ENCODE data around the gene SANBR.
"Not testable (repeated sequence)": the region's sequence is repeated elsewhere in the genome, so short reads cannot be mapped to it uniquely, and the experiment has no call there.

Gene SANBR

DNA sequence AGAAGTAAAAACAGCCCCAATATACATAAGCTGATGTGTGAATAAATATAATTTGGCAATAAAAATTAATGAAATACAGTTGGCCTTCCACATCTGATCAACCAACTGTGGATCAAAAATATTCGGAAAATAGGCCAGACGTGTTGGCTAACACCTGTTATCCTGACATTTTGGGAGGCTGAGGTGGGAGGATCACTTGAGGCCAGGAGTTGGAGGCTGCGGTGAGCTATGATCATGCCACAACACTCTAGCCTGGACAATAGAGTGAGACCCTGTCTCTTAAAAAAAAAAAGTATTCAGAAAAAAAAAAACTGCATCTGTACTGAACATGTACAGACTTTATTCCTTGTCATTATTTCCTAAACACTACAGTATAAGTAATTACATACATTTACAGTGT, 36.1 kb upstream of the SANBR start:
- H3K4me2 ChIP-seq (ENCODE audit: low read length) = no peak overlapping the region
- no peak overlapping the region for H3K27ac ChIP-seq (ENCODE audit: low read depth, low read length)
- H3K9me3 ChIP-seq (ENCODE audit: control insufficient read depth, insufficient read depth, low read length) = no peaks in the 10 kb centered on the region
- no peaks in the 10 kb centered on the region for H3K9me2 ChIP-seq (replicated peaks; ENCODE audit: control insufficient read depth, low read length)
- peaks cover 30% of the 10 kb centered on the region for H3K36me3 ChIP-seq (ENCODE audit: control insufficient read depth, low read length)
- H3K79me2 ChIP-seq (ENCODE audit: control insufficient read depth, low read length) = peaks cover 7% of the 10 kb centered on the region; the same call in 1 of the 2 replicates
- H4K20me1 ChIP-seq (ENCODE audit: control insufficient read depth, insufficient read depth, low read depth, low read length) = no peaks in the 10 kb centered on the region
- H3F3A ChIP-seq (ENCODE audit: control insufficient read depth, insufficient read depth) = no peaks in the 10 kb centered on the region
- no peak overlapping the region for H3K4me3 ChIP-seq (ENCODE audit: low read length)
- TF ChIP-seq EZH2phosphoT487 (IDR thresholded peaks at IDR 0.05; ENCODE audit: borderline replicate concordance, low read length) = no peak
- TF ChIP-seq, protein P1, sequence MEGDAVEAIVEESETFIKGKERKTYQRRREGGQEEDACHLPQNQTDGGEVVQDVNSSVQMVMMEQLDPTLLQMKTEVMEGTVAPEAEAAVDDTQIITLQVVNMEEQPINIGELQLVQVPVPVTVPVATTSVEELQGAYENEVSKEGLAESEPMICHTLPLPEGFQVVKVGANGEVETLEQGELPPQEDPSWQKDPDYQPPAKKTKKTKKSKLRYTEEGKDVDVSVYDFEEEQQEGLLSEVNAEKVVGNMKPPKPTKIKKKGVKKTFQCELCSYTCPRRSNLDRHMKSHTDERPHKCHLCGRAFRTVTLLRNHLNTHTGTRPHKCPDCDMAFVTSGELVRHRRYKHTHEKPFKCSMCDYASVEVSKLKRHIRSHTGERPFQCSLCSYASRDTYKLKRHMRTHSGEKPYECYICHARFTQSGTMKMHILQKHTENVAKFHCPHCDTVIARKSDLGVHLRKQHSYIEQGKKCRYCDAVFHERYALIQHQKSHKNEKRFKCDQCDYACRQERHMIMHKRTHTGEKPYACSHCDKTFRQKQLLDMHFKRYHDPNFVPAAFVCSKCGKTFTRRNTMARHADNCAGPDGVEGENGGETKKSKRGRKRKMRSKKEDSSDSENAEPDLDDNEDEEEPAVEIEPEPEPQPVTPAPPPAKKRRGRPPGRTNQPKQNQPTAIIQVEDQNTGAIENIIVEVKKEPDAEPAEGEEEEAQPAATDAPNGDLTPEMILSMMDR (IDR thresholded peaks at IDR 0.05; ENCODE audit: low read depth, low read length, poor library complexity, severe bottlenecking) = no peak
- no peaks in the 10 kb centered on the region for H3K27me3 ChIP-seq (ENCODE audit: control insufficient read depth, low read length)
- no peaks in the 10 kb centered on the region for H3K4me1 ChIP-seq (ENCODE audit: control insufficient read depth, low read length)

DNA sequence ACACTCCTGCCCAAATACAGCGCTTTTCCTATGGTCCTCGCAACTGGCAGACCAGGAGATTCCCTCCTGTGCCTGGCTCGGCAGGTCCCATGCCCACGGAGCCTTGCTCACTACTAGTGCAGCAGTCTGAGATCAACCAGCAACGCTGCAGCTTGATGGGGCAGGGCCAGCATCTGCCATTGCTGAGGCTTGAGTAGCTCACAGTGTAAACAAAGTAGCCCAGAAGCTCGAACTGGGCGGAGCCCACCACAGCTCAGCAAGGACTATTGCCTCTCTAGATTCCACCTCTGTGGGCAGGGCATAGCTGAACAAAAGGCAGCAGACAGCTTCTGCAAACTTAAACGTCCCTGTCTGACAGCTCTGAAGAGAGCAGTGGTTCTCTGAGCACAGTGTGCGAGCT, 31.1 kb upstream of the SANBR start:
- not testable (repeated sequence) for H4K20me1 ChIP-seq (ENCODE audit: control insufficient read depth, insufficient read depth, low read depth, low read length); H3K4me3 ChIP-seq (ENCODE audit: low read length); H3K9me2 ChIP-seq (replicated peaks; ENCODE audit: control insufficient read depth, low read length); H3K4me1 ChIP-seq (ENCODE audit: control insufficient read depth, low read length); H3K27ac ChIP-seq (ENCODE audit: low read depth, low read length); H3K4me2 ChIP-seq (ENCODE audit: low read length); H3K9me3 ChIP-seq (ENCODE audit: control insufficient read depth, insufficient read depth, low read length); H3K79me2 ChIP-seq (ENCODE audit: control insufficient read depth, low read length); H3F3A ChIP-seq (ENCODE audit: control insufficient read depth, insufficient read depth); H3K27me3 ChIP-seq (ENCODE audit: control insufficient read depth, low read length)
- peaks cover 36% of the 10 kb centered on the region for H3K36me3 ChIP-seq (ENCODE audit: control insufficient read depth, low read length)

DNA sequence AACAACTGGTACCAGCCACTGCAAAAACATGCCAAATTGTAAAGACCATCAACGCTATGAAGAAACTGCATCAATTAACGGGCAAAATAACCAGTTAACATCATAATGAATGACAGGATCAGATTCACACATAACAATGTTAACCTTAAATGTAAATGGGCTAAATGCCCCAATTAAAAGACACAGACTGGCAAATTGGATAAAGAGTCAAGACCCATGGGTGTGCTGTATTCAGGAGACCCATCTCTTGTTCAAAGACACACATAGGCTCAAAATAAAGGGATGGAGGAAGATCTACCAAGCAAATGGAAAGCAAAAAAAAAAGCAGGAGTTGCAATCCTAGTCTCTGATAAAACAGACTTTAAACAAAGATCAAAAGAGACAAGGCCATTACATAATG, 29.0 kb upstream of the SANBR start:
- H3K4me2 ChIP-seq (ENCODE audit: low read length); H3F3A ChIP-seq (ENCODE audit: control insufficient read depth, insufficient read depth); H4K20me1 ChIP-seq (ENCODE audit: control insufficient read depth, insufficient read depth, low read depth, low read length); H3K9me3 ChIP-seq (ENCODE audit: control insufficient read depth, insufficient read depth, low read length); H3K9me2 ChIP-seq (replicated peaks; ENCODE audit: control insufficient read depth, low read length); H3K27me3 ChIP-seq (ENCODE audit: control insufficient read depth, low read length); H3K4me3 ChIP-seq (ENCODE audit: low read length); H3K79me2 ChIP-seq (ENCODE audit: control insufficient read depth, low read length); H3K4me1 ChIP-seq (ENCODE audit: control insufficient read depth, low read length); H3K27ac ChIP-seq (ENCODE audit: low read depth, low read length): not testable (repeated sequence)
- H3K36me3 ChIP-seq (ENCODE audit: control insufficient read depth, low read length) = peaks cover 30% of the 10 kb centered on the region

DNA sequence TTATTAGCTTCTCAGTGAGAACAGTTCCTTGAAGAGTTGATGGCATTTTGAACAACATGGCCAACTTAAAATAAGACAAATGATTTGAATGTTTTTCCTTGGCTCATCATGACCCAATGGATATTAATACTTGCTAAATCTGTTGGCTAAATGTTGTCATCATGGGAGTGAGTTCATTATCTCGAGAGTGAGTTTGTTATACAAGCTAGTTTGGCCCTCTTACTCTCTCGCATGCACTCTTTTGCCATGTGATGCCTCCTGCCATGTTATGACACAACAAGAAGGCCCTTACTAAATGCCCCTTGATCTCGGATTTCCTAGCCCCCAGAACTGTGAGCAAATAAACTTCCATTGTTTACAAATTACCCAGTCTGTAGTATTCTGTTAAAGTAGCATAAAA, 22.9 kb upstream of the SANBR start:
- no peaks in the 10 kb centered on the region; the same call in none of the 2 replicates for H3F3A ChIP-seq (ENCODE audit: control insufficient read depth, insufficient read depth)
- no peaks in the 10 kb centered on the region for H4K20me1 ChIP-seq (ENCODE audit: control insufficient read depth, insufficient read depth, low read depth, low read length)
- no peak overlapping the region for H3K4me3 ChIP-seq (ENCODE audit: low read length)
- H3K9me2 ChIP-seq (replicated peaks; ENCODE audit: control insufficient read depth, low read length) = no peaks in the 10 kb centered on the region
- no peaks in the 10 kb centered on the region for H3K27me3 ChIP-seq (ENCODE audit: control insufficient read depth, low read length)
- peaks cover 3% of the 10 kb centered on the region; the same call in 1 of the 2 replicates for H3K9me3 ChIP-seq (ENCODE audit: control insufficient read depth, insufficient read depth, low read length)
- H3K4me1 ChIP-seq (ENCODE audit: control insufficient read depth, low read length) = peaks cover 18% of the 10 kb centered on the region
- peaks cover 39% of the 10 kb centered on the region for H3K36me3 ChIP-seq (ENCODE audit: control insufficient read depth, low read length)
- no peak overlapping the region for H3K4me2 ChIP-seq (ENCODE audit: low read length)
- H3K27ac ChIP-seq (ENCODE audit: low read depth, low read length) = no peak overlapping the region
- H3K79me2 ChIP-seq (ENCODE audit: control insufficient read depth, low read length) = peaks cover 19% of the 10 kb centered on the region
- TF ChIP-seq, protein P1 (IDR thresholded peaks at IDR 0.05; ENCODE audit: low read depth, low read length, poor library complexity, severe bottlenecking) = no peak
- no peak for TF ChIP-seq EZH2phosphoT487 (IDR thresholded peaks at IDR 0.05; ENCODE audit: borderline replicate concordance, low read length)
